ENCODE measurements around the gene NTRK2.

Gene NTRK2

GRCh38 chr9:85008215-85008614, 338.7 kb downstream of the NTRK2 start:
- no peak for DNase-seq (ENCODE audit: low read depth in 1 of 2, low spot score in 1 of 2)

GRCh38 chr9:85009251-85009650, 339.7 kb downstream of the NTRK2 start:
- no peak for DNase-seq (ENCODE audit: low read depth in 1 of 2, low spot score in 1 of 2)

- no peak for DNase-seq (ENCODE audit: low read depth in 1 of 2, low spot score in 1 of 2)
Observed at GRCh38 chr9:85013703-85014102, 344.2 kb downstream of the NTRK2 start.

- DNase-seq (ENCODE audit: low read depth in 1 of 2, low spot score in 1 of 2) = no peak
Observed at GRCh38 chr9:85014292-85014691, 344.8 kb downstream of the NTRK2 start.

- DNase-seq (ENCODE audit: low read depth in 1 of 2, low spot score in 1 of 2) = no peak
Observed at GRCh38 chr9:85016384-85017006, 347.0 kb downstream of the NTRK2 start.

GRCh38 chr9:85020791-85021190, 351.3 kb downstream of the NTRK2 start:
- DNase-seq (ENCODE audit: low read depth in 1 of 2, low spot score in 1 of 2) = no peak

- no peak for DNase-seq (ENCODE audit: low read depth in 1 of 2, low spot score in 1 of 2)
Observed at GRCh38 chr9:85021686-85022085, 352.2 kb downstream of the NTRK2 start.

GRCh38 chr9:85024374-85024773, 354.8 kb downstream of the NTRK2 start:
- no peak for DNase-seq (ENCODE audit: low read depth in 1 of 2, low spot score in 1 of 2)

- DNase-seq (ENCODE audit: low read depth in 1 of 2, low spot score in 1 of 2) = no peak
Observed at GRCh38 chr9:85025638-85026037, 356.1 kb downstream of the NTRK2 start.

GRCh38 chr9:85027870-85028269, 358.3 kb downstream of the NTRK2 start:
- DNase-seq (ENCODE audit: low read depth in 1 of 2, low spot score in 1 of 2) = no peak

GRCh38 chr9:85030316-85030715, 360.8 kb downstream of the NTRK2 start:
- no peak for DNase-seq (ENCODE audit: low read depth in 1 of 2, low spot score in 1 of 2)

GRCh38 chr9:85036496-85036895, 367.0 kb downstream of the NTRK2 start:
- no peak for DNase-seq (ENCODE audit: low read depth in 1 of 2, low spot score in 1 of 2)

GRCh38 chr9:85038061-85038460, 368.5 kb downstream of the NTRK2 start:
- DNase-seq (ENCODE audit: low read depth in 1 of 2, low spot score in 1 of 2) = no peak

GRCh38 chr9:85038824-85039608, 369.5 kb downstream of the NTRK2 start:
- no peak for DNase-seq (ENCODE audit: low read depth in 1 of 2, low spot score in 1 of 2)

- no peak for DNase-seq (ENCODE audit: low read depth in 1 of 2, low spot score in 1 of 2)
Observed at GRCh38 chr9:85040146-85040545, 370.6 kb downstream of the NTRK2 start.

GRCh38 chr9:85040821-85041465, 371.4 kb downstream of the NTRK2 start:
- DNase-seq (ENCODE audit: low read depth in 1 of 2, low spot score in 1 of 2) = no peak

- DNase-seq (ENCODE audit: low read depth in 1 of 2, low spot score in 1 of 2) = no peak
Observed at GRCh38 chr9:85041466-85042137, 372.1 kb downstream of the NTRK2 start.

GRCh38 chr9:85042981-85043647, 373.6 kb downstream of the NTRK2 start:
- DNase-seq (ENCODE audit: low read depth in 1 of 2, low spot score in 1 of 2) = no peak

- DNase-seq (ENCODE audit: low read depth in 1 of 2, low spot score in 1 of 2) = no peak
Observed at GRCh38 chr9:85045271-85045670, 375.7 kb downstream of the NTRK2 start.

GRCh38 chr9:85046475-85046874, 376.9 kb downstream of the NTRK2 start:
- no peak for DNase-seq (ENCODE audit: low read depth in 1 of 2, low spot score in 1 of 2)

- no peak for DNase-seq (ENCODE audit: low read depth in 1 of 2, low spot score in 1 of 2)
Observed at GRCh38 chr9:85053206-85053786, 383.8 kb downstream of the NTRK2 start.
